ENCODE results near the gene FKTN.

Gene FKTN

GRCh38 chr9:105681724-105682123 is 123.8 kb downstream of the FKTN start:
- H3K9ac ChIP-seq (ENCODE audit: low read depth, low read length): no peak overlapping the region
- no peak for ATAC-seq (ENCODE audit: insufficient read depth, low read depth)
- no peak overlapping the region for H3K4me2 ChIP-seq (ENCODE audit: insufficient read depth, low read length)
- peaks cover 4% of the 10 kb centered on the region for H3K27me3 ChIP-seq (ENCODE audit: insufficient read depth, low read length, poor library complexity)
- TF ChIP-seq EZH2 (IDR thresholded peaks at IDR 0.05; ENCODE audit: borderline replicate concordance, low read depth, low read length, severe bottlenecking): no peak
- TF ChIP-seq CTCF (IDR thresholded peaks at IDR 0.05; ENCODE audit: borderline replicate concordance, extremely low read depth, low read length, poor library complexity, severe bottlenecking): no peak
- H2AFZ ChIP-seq (ENCODE audit: low read depth, low read length): no peak overlapping the region
- DNase-seq: no peak
- no peaks in the 10 kb centered on the region for H3K4me1 ChIP-seq (ENCODE audit: insufficient read depth, low read length)
- H3K79me2 ChIP-seq (ENCODE audit: insufficient read depth, low read length): no peaks in the 10 kb centered on the region
- H3K36me3 ChIP-seq (ENCODE audit: insufficient read depth, low read length): no peaks in the 10 kb centered on the region
- H3K9me3 ChIP-seq (ENCODE audit: insufficient read depth, low read length, severe bottlenecking): no peaks in the 10 kb centered on the region
- H3K4me3 ChIP-seq (ENCODE audit: low read depth in 1 of 2, low read length in 2 of 2): no peak overlapping the region
- H3K27ac ChIP-seq (ENCODE audit: low read length): no peak overlapping the region
- H4K20me1 ChIP-seq (ENCODE audit: insufficient read depth, low read length): no peaks in the 10 kb centered on the region

GRCh38 chr9:105683688-105684275 is 125.9 kb downstream of the FKTN start:
- TF ChIP-seq EZH2 (IDR thresholded peaks at IDR 0.05; ENCODE audit: borderline replicate concordance, low read depth, low read length, severe bottlenecking) (no peak), CTCF (IDR thresholded peaks at IDR 0.05; ENCODE audit: borderline replicate concordance, extremely low read depth, low read length, poor library complexity, severe bottlenecking) (no peak)
- Histone ChIP-seq H3K36me3 (ENCODE audit: insufficient read depth, low read length) (no peaks in the 10 kb centered on the region), H3K9me3 (ENCODE audit: insufficient read depth, low read length, severe bottlenecking) (no peaks in the 10 kb centered on the region), H3K4me3 (ENCODE audit: low read depth in 1 of 2, low read length in 2 of 2) (no peak overlapping the region), H3K4me2 (ENCODE audit: insufficient read depth, low read length) (no peak overlapping the region), H3K27me3 (ENCODE audit: insufficient read depth, low read length, poor library complexity) (no peaks in the 10 kb centered on the region), H2AFZ (ENCODE audit: low read depth, low read length) (no peak overlapping the region), H3K79me2 (ENCODE audit: insufficient read depth, low read length) (no peaks in the 10 kb centered on the region), H3K4me1 (ENCODE audit: insufficient read depth, low read length) (no peaks in the 10 kb centered on the region), H4K20me1 (ENCODE audit: insufficient read depth, low read length) (no peaks in the 10 kb centered on the region), H3K27ac (ENCODE audit: low read length) (no peak overlapping the region), H3K9ac (ENCODE audit: low read depth, low read length) (no peak overlapping the region)
- ATAC-seq (ENCODE audit: insufficient read depth, low read depth) (no peak), DNase-seq (no peak)

- no peaks in the 10 kb centered on the region for H3K9me3 ChIP-seq (ENCODE audit: insufficient read depth, low read length, severe bottlenecking)
- no peak overlapping the region for H2AFZ ChIP-seq (ENCODE audit: low read depth, low read length)
- H3K36me3 ChIP-seq (ENCODE audit: insufficient read depth, low read length): no peaks in the 10 kb centered on the region
- no peaks in the 10 kb centered on the region for H4K20me1 ChIP-seq (ENCODE audit: insufficient read depth, low read length)
- DNase-seq (no peak), ATAC-seq (ENCODE audit: insufficient read depth, low read depth) (no peak)
- H3K27me3 ChIP-seq (ENCODE audit: insufficient read depth, low read length, poor library complexity): peaks cover 3% of the 10 kb centered on the region
- no peak overlapping the region for H3K9ac ChIP-seq (ENCODE audit: low read depth, low read length)
- H3K4me3 ChIP-seq (ENCODE audit: low read depth in 1 of 2, low read length in 2 of 2): no peak overlapping the region
- no peaks in the 10 kb centered on the region for H3K4me1 ChIP-seq (ENCODE audit: insufficient read depth, low read length)
- no peaks in the 10 kb centered on the region for H3K79me2 ChIP-seq (ENCODE audit: insufficient read depth, low read length)
- H3K27ac ChIP-seq (ENCODE audit: low read length): no peak overlapping the region
- TF ChIP-seq CTCF (IDR thresholded peaks at IDR 0.05; ENCODE audit: borderline replicate concordance, extremely low read depth, low read length, poor library complexity, severe bottlenecking) (no peak), EZH2 (IDR thresholded peaks at IDR 0.05; ENCODE audit: borderline replicate concordance, low read depth, low read length, severe bottlenecking) (no peak)
- H3K4me2 ChIP-seq (ENCODE audit: insufficient read depth, low read length): no peak overlapping the region
Observed at GRCh38 chr9:105686936-105687335, 129.0 kb downstream of the FKTN start.

Data from DND-41 (cell line).